Lower leg skin (tissue), 3 donors: ENCODE measurements around the gene FAM171A2.

Experiments
- CTCF ChIP-seq, 3 donors: fragments of 450-650 bp; IDR thresholded peaks; one replicate each; pipeline ENCODE4 v1.5.1; 2016; ENCODE audit warnings: antibody characterized with exemption in 3 of 3, mild to moderate bottlenecking in 3 of 3, moderate library complexity in 2 of 3
- POLR2A ChIP-seq, 2 donors: fragments of 450-650 bp; IDR thresholded peaks; one replicate each; pipeline ENCODE4 v1.6.1; 2016 to 2017; ENCODE audit warnings: antibody characterized with exemption in 2 of 2, mild to moderate bottlenecking in 1 of 2, moderate library complexity in 1 of 2

- no peak for TF ChIP-seq CTCF (IDR thresholded peaks at IDR 0.05)
- no peak for TF ChIP-seq POLR2A (IDR thresholded peaks at IDR 0.05)
Measured at GRCh38 chr17:44375196-44376017, 11.8 kb upstream of the FAM171A2 start.
